Stimulated activated CD8-positive, alpha-beta memory T cell treated with anti-CD3 and anti-CD28 coated beads, Interleukin-7, amount 100 ng/mL, for 24 hours (primary cell): ENCODE measurements around the gene CSNK2B.

ENCODE experiments used
- DNase-seq: peaks from one replicate; pipeline ENCODE4 v3.0.0-alpha.2; 2020; ENCODE audit warnings: low read depth

The CSNK2B gene

GRCh38 chr6:31636698-31637596, 28.9 kb upstream of the CSNK2B start:
- DNase-seq: no peak

- DNase-seq: no peak
Observed at GRCh38 chr6:31639043-31639442, 26.8 kb upstream of the CSNK2B start.

DNA sequence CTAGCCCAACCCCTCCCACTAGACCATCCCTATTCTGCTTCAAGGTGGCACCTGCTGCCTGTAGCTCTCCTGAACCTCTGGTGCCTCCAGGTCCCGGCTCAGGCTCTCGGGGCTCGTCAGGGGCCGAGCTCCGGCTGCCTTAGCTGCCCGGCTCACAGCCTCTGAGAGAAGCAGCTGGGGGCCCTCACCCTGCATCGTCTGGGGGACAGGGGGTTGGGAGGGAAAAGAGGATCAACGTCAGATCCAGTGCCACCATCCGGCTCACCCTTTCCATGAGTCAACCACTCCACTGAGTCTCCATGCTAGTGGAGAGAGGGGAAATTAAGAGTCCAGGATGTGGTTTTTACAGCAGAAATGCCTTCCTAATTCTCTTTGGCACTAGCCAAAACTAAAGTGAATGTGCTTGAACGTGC, 26.4 kb upstream of the CSNK2B start:
- DNase-seq: no peak

GRCh38 chr6:31640612-31641011, 25.3 kb upstream of the CSNK2B start:
- DNase-seq: no peak

- DNase-seq: no peak
Observed at GRCh38 chr6:31641370-31641769, 24.5 kb upstream of the CSNK2B start.

DNA sequence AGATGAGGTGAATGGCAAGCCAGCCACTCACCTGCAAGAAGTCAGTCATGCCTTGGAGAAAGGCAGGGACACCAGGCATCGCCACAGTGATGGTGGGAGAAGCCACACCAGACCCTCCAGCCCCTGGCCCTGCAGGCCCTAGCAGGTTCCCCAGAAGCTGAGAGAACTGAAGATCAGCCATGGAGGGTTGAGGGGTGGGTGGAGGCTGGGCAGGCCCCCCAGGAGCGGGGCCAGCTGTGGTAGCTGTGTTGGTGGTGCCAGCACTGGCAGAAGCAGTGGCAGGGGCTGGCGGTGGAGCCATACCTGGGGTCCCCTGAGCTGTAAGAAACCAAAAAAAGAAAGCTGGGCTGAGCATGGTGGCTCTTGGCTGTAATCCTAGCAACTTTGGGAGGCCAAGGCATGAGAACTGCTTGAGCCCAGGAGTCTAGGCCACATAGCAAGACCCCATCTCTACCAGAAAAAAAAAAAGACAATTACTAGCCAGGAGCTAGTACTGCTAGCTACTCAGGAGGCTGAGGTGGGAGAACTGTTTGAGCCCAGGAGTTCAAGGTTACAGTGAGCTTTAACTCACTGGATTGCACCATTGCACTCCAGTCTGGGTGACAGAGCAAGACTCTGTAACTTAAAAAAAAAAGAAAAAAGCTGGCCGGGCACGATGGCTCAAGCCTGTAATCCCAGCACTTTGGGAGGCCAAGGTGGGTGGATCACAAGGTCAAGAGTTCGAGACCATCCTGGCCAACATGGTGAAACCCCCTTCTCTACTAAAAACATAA, 22.9 kb upstream of the CSNK2B start:
- DNase-seq: no peak

DNA sequence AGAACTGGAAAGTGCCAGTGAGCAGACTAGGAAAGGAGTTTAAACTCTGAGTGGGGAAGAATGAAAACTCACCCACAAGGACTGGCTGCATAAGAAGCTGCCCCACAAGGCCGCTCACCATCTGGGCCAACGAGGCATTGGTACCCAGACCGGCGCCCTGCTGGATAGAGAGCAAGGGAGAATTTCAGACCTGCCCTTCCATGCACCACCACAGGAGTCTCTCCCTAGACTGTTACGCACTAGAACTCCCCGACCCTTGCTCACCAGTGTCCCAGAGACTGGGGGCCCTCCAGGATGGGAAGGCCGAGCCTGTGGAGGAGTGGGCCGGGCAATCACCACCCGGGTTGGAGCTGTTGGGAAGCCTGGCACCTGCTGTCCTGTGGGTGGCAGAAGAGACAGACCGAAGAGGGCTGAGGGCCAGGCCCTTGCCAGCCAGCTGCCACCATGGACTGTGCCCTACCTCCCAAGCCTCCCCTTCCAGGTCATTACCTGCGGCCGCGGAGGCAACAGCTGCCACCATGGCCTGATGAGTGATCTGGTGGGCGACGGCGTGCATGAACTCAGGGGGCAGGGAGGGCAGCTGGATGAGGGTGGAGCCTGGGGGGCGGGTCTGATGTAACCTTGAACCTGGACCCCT, 21.9 kb upstream of the CSNK2B start:
- no peak for DNase-seq

DNA sequence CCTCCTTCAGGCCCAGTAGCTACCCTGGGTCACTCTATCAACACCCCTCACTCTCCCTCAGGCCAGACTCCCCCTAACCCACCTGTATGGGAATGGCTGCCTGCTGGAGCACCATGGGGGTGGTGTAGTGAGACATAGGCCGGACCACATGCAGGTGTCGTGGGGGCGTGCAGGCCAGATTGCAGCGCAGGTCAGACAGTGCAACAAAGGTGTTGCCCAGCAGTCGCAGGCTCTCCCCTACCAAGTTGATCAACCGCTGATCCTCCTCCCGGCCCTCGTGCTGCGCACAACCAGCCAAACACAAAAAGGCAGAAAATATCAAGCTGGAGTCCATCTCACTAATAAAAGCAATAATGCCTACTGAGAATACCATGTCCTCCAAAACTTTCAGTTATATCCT, 20.6 kb upstream of the CSNK2B start:
- DNase-seq: no peak

DNA sequence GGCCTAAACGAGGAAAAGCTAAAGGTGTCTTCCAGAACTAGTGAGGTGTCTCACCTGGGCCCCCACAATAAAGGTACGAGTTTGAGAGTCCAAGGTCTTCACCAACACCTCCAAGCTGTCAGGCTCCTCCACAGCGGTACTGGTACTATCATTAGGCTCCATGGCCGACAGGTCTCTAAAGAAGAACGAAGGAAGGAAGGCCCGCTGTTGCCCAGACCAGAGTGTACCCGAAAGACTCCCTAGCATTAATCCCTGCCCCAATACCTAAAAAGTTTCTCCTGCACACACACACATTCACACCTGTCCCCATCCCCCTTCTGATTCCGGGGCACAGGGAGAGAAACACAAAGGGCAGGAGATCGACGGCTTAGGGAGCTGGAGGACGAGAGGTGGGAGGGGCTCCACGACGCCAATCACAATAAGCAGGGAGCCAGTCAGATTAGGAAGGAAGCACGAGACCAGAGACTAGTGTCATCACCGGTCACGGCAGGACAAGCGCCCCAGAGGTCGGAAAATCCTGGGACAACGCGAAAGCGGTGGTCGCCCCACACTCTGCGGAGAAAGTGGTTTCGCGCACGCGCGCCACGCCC, 14.2 kb upstream of the CSNK2B start:
- DNase-seq: no peak

- DNase-seq: peak; percentile 67
Observed at GRCh38 chr6:31652925-31653724, 12.8 kb upstream of the CSNK2B start.

- no peak for DNase-seq
Observed at GRCh38 chr6:31654574-31655348, 11.1 kb upstream of the CSNK2B start.

DNA sequence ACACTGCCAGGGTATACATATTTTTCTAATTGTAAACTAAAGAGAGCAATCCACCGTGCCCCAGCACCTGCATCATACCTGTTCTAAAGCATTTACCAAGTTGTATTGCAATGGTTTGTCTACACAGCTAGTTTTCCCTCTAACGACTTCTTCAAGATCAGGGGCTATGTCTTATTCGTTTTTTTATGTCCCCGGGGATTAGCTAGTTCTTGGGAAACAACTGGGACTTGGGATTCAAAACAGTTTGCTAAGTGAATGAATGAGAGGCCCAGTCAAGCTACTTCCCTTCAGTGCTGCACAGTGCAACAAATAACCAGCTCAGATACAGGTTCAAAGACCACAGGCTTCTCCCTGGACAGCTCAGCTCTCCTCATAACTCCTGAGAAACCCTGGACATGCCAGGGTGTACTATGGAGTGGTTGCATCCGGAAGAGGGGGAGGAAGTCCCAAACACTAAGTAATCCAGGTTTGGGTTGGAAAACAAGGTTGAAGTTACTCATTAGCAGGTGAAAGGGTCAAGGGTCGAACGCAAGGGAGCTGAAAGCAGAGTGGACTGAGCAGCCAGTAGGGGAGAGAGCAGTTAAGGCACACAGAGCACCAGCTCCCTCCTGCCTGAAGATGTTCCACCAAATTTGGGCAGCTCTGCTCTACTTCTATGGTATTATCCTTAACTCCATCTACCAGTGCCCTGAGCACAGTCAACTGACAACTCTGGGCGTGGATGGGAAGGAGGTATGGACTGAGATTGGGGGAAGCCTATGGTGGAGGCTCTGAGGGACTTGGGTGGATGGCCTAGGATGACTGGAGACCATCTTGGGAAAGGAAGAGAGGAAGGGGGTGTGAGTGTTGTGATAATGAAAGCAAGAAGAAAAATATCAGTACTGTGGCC, 10.3 kb upstream of the CSNK2B start, which contains the start of gene APOM:
Gene APOM, plus strand, starts transcription at position 546 of the 889 bp plus-strand sequence. Its CDS starts 73 bp downstream, at position 619.
- no peak for DNase-seq

- DNase-seq: no peak
Observed at GRCh38 chr6:31657406-31658157, 8.3 kb upstream of the CSNK2B start.

DNA sequence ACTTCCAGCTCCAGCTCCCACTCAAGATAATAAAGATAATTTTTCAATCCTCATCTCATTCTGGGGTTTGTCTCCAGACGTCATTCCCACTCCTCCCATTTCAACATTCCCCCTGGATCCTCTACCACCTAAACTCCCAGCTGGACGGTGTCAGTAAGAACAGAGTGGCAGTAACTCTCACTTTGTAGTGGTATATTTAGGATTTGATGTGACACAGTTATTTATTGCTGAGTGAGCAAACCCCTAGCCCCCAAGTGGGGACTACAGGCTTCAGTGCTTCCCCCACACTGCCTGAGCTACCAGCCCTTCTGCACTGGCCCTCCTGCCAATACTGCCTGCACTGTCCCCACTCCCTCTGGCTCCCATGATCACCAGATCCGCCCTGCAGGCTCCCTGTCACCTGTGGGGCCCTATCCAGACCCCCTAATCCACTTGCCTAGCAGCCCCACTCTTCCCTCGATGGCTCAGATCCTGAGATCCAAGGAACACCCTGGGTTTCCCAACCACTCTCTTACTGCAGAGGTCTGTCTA, 7.7 kb upstream of the CSNK2B start:
- no peak for DNase-seq

- no peak for DNase-seq
Observed at GRCh38 chr6:31658983-31659648, 6.8 kb upstream of the CSNK2B start.

GRCh38 chr6:31659649-31660380, 6.1 kb upstream of the CSNK2B start:
- DNase-seq: no peak
